ENCODE results near the gene GIGYF2. TPM values are rescaled to one million over a fixed set of nuclear protein-coding genes. Genes with fewer than 3 reads are reported as not detected.

The GIGYF2 gene
- total and polyA plus RNA-seq, 2 of the 13 experiments (the other 11 are each of a cell fraction or from before 2014, with no cell fraction given): 44.9 to 73.5 TPM

- TF ChIP-seq ZBTB42 (CRISPR knock-in tag; IDR thresholded peaks at IDR 0.05) (no peak), ZBTB14 (CRISPR knock-in tag; IDR thresholded peaks at IDR 0.05) (no peak), UBTF (CRISPR knock-in tag; IDR thresholded peaks at IDR 0.05) (no peak), ZNF674 (CRISPR knock-in tag; IDR thresholded peaks at IDR 0.05; ENCODE audit: low read depth) (no peak), ZNF382 (CRISPR knock-in tag; IDR thresholded peaks at IDR 0.05; ENCODE audit: borderline replicate concordance) (no peak), NFAT5 (CRISPR knock-in tag; IDR thresholded peaks at IDR 0.05) (no peak), AHR (CRISPR knock-in tag; IDR thresholded peaks at IDR 0.05) (no peak), HNRNPLL (IDR thresholded peaks at IDR 0.05; ENCODE audit: low read depth, low read length, poor library complexity, severe bottlenecking) (no peak), BRD4 (CRISPR knock-in tag; IDR thresholded peaks at IDR 0.05) (no peak), RARG (CRISPR knock-in tag; IDR thresholded peaks at IDR 0.05; ENCODE audit: low read depth) (0 out of 2 replicates have a peak, but pooled peaks have one; percentile 59), ZEB1 (IDR thresholded peaks at IDR 0.05; ENCODE audit: insufficient replicate concordance, low read depth) (no peak), ZNF652 (CRISPR knock-in tag; IDR thresholded peaks at IDR 0.05; ENCODE audit: borderline replicate concordance, low read depth) (no peak), JDP2 (CRISPR knock-in tag; IDR thresholded peaks at IDR 0.05; ENCODE audit: borderline replicate concordance) (no peak), PHB2 (IDR thresholded peaks at IDR 0.05; ENCODE audit: partially characterized antibody) (no peak), RXRA (CRISPR knock-in tag; IDR thresholded peaks at IDR 0.05) (no peak; the same call in 1 of the 2 replicates), TCF7L2 (IDR thresholded peaks at IDR 0.05; ENCODE audit: low read depth, low read length) (no peak), ZBTB38 (CRISPR knock-in tag; IDR thresholded peaks at IDR 0.05) (no peak), ZNF136 (CRISPR knock-in tag; IDR thresholded peaks at IDR 0.05; ENCODE audit: low read depth) (peak; percentile 92; the same call in 1 of the 2 replicates), ZNF343 (CRISPR knock-in tag; IDR thresholded peaks at IDR 0.05) (no peak), NR2C2 (CRISPR knock-in tag; IDR thresholded peaks at IDR 0.05; ENCODE audit: borderline replicate concordance) (peak; percentile 9; the same call in 1 of the 2 replicates), ZNF597 (CRISPR knock-in tag; IDR thresholded peaks at IDR 0.05) (no peak)
These were observed 163.6 kb downstream of the GIGYF2 start (continued) for GRCh38 chr2:232860593-232861241.
